ENCODE data around the gene CRABP2. TPM values are rescaled to one million over a fixed set of nuclear protein-coding genes. Genes with fewer than 3 reads are reported as not detected.

Gene CRABP2
- total and polyA plus RNA-seq, 2 of the 4 experiments (the other 2 are of a cell fraction), result 6.3 to 15.7 TPM

DNA sequence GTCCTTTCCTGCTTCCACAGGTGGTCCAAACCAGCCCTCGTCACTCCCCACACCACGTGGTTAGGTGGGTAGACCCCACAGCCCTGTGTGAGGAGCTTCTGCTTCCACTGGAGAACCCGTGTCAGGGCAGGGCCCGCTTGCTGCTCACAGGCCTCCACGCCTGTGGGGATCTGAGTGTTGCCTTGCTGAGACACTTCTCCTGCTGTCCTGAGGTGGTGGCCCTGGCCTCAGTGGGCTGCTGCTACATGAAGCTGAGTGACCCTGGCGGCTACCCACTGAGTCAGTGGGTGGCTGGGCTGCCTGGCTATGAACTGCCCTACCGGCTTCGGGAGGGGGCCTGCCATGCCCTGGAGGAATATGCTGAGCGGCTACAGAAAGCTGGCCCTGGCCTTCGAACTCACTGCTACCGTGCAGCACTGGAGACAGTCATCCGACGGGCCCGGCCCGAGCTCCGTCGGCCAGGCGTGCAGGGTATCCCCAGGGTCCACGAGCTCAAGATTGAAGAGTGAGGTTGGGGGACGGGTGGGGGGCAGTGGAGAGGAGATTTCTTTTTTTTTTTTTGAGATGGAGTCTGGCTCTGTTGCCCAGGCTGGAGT, 28.7 kb upstream of the CRABP2 start:
- Histone ChIP-seq H3K27me3 (ENCODE audit: control insufficient read depth, insufficient read depth, low read length) (no peaks in the 10 kb centered on the region), H3K18ac (ENCODE audit: low read depth, low read length) (no peak overlapping the region), H4K8ac (ENCODE audit: low read depth in 2 of 2, low read length in 2 of 2) (no peak overlapping the region), H3K56ac (ENCODE audit: extremely low read depth, insufficient read depth, low read length) (no peak overlapping the region), H3K4me3 (ENCODE audit: insufficient read depth, low read depth, low read length) (no peak overlapping the region), H2AK5ac (ENCODE audit: low read depth, low read length) (no peak overlapping the region), H3K9me1 (ENCODE audit: insufficient read depth, low read length) (peaks cover 5% of the 10 kb centered on the region), H2BK15ac (ENCODE audit: low read depth, low read length) (no peak overlapping the region), H3K79me1 (ENCODE audit: low read depth in 1 of 2, low read length in 2 of 2) (peaks cover 8 to 25% of the 10 kb centered on the region in 2 experiments), H3K4ac (ENCODE audit: low read depth, low read length) (no peak overlapping the region), H3K4me2 (ENCODE audit: low read depth, low read length) (no peak overlapping the region), H2BK20ac (ENCODE audit: low read depth, low read length) (no peak overlapping the region), H3K23ac (ENCODE audit: low read depth, low read length) (no peak overlapping the region), H3K14ac (replicated peaks; ENCODE audit: low read depth, low read length) (no peak overlapping the region), H3K4me1 (ENCODE audit: control insufficient read depth, insufficient read depth, low read length) (no peaks in the 10 kb centered on the region), H2BK5ac (ENCODE audit: low read depth, low read length, poor library complexity, severe bottlenecking) (no peak overlapping the region), H3K36me3 (ENCODE audit: control insufficient read depth, insufficient read depth, low read length) (peaks cover 32% of the 10 kb centered on the region), H2AFZ (replicated peaks; ENCODE audit: low read length, poor library complexity) (no peak overlapping the region), H4K91ac (ENCODE audit: insufficient read depth, low read depth, low read length) (no peak overlapping the region), H3K9ac (ENCODE audit: low read depth, low read length) (no peak overlapping the region), H3K27ac (ENCODE audit: insufficient read depth, low read length) (no peak overlapping the region), H2BK120ac (ENCODE audit: low read depth, low read length) (no peak overlapping the region), H2AK9ac (replicated peaks; ENCODE audit: low read depth, low read length, poor library complexity) (no peak overlapping the region), H4K5ac (ENCODE audit: low read depth, low read length) (no peak overlapping the region), H4K20me1 (ENCODE audit: insufficient read depth, low read length) (no peaks in the 10 kb centered on the region), H3K9me3 (ENCODE audit: control insufficient read depth, insufficient read depth, low read length) (no peaks in the 10 kb centered on the region)
- ATAC-seq (ENCODE audit: low read depth) (no peak), DNase-seq (no peak)
- in situ Hi-C loops (cut with MboI; ENCODE audit: low sequenced_read_pairs) (no loop called here), dilution Hi-C loops (cut with HindIII; ENCODE audit: low sequenced_read_pairs, unreplicated experiment) (no loop called here), intact Hi-C loops (cut with micrococcal nuclease) (no loop called here)
- 95% methylated on average over 6 of the region's 20 CpGs; no CpG with 5 or more reads in 1 of the 2 experiments for WGBS, 2 experiments (ENCODE audit: extremely low coverage in 2 of 2, insufficient read length in 1 of 2)
- no TSS peak for BruUV-seq (replicated peaks)
- ChIA-PET CTCF (interaction anchor here (1.7 kb wide), 1 partner anchor 56 kb away, joined by 3 read pairs; no protein-coding TSS in a partner anchor), POLR2A (ENCODE audit: unreplicated experiment) (no interaction called here)
- TF ChIP-seq RAD21 (IDR thresholded peaks at IDR 0.05; ENCODE audit: low read length), result no peak
- no peak for TF ChIP-seq MAFK (IDR thresholded peaks at IDR 0.05; ENCODE audit: low read depth, low read length)
- TF ChIP-seq RCOR1 (IDR thresholded peaks at IDR 0.05; ENCODE audit: insufficient replicate concordance, low read length), result no peak
- TF ChIP-seq CHD1 (IDR thresholded peaks at IDR 0.05; ENCODE audit: low read depth, low read length), result no peak
- no peak for TF ChIP-seq CEBPB (IDR thresholded peaks at IDR 0.05; ENCODE audit: low read depth, low read length)
- TF ChIP-seq RFX5 (IDR thresholded peaks at IDR 0.05; ENCODE audit: low read depth, low read length), result no peak
- TF ChIP-seq, protein P1, sequence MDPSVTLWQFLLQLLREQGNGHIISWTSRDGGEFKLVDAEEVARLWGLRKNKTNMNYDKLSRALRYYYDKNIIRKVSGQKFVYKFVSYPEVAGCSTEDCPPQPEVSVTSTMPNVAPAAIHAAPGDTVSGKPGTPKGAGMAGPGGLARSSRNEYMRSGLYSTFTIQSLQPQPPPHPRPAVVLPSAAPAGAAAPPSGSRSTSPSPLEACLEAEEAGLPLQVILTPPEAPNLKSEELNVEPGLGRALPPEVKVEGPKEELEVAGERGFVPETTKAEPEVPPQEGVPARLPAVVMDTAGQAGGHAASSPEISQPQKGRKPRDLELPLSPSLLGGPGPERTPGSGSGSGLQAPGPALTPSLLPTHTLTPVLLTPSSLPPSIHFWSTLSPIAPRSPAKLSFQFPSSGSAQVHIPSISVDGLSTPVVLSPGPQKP (IDR thresholded peaks at IDR 0.05; ENCODE audit: borderline replicate concordance, low read depth, low read length), result no peak
- TF ChIP-seq POLR2A (IDR thresholded peaks at IDR 0.05; ENCODE audit: low read depth, low read length), result no peak
- no peak for TF ChIP-seq MXI1 (IDR thresholded peaks at IDR 0.05; ENCODE audit: borderline replicate concordance, low read depth, low read length)
- TF ChIP-seq SMC3 (IDR thresholded peaks at IDR 0.05; ENCODE audit: low read depth, low read length), result no peak
- TF ChIP-seq BHLHE40 (IDR thresholded peaks at IDR 0.05; ENCODE audit: low read depth, low read length), result no peak
- TF ChIP-seq, protein P2, sequence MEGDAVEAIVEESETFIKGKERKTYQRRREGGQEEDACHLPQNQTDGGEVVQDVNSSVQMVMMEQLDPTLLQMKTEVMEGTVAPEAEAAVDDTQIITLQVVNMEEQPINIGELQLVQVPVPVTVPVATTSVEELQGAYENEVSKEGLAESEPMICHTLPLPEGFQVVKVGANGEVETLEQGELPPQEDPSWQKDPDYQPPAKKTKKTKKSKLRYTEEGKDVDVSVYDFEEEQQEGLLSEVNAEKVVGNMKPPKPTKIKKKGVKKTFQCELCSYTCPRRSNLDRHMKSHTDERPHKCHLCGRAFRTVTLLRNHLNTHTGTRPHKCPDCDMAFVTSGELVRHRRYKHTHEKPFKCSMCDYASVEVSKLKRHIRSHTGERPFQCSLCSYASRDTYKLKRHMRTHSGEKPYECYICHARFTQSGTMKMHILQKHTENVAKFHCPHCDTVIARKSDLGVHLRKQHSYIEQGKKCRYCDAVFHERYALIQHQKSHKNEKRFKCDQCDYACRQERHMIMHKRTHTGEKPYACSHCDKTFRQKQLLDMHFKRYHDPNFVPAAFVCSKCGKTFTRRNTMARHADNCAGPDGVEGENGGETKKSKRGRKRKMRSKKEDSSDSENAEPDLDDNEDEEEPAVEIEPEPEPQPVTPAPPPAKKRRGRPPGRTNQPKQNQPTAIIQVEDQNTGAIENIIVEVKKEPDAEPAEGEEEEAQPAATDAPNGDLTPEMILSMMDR (conservative IDR thresholded peaks at IDR 0.05; ENCODE audit: low read depth, low read length), result no peak
- no peak for TF ChIP-seq FOS (IDR thresholded peaks at IDR 0.05; ENCODE audit: low read depth, low read length)
- no peak for TF ChIP-seq NFE2L2 (IDR thresholded peaks at IDR 0.05; ENCODE audit: low read depth, low read length)
- TF ChIP-seq, protein P3, sequence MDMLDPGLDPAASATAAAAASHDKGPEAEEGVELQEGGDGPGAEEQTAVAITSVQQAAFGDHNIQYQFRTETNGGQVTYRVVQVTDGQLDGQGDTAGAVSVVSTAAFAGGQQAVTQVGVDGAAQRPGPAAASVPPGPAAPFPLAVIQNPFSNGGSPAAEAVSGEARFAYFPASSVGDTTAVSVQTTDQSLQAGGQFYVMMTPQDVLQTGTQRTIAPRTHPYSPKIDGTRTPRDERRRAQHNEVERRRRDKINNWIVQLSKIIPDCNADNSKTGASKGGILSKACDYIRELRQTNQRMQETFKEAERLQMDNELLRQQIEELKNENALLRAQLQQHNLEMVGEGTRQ (IDR thresholded peaks at IDR 0.05; ENCODE audit: low read depth, low read length), result no peak
- TF ChIP-seq MAZ (IDR thresholded peaks at IDR 0.05; ENCODE audit: borderline replicate concordance, low read depth, low read length), result no peak
